HFFc6 (cell line): ENCODE measurements around the gene DYRK1B. TPM values are rescaled to one million over a fixed set of nuclear protein-coding genes. Genes with fewer than 3 reads are reported as not detected.

Experiments
- DNase-seq: peaks from one replicate; pipeline ENCODE4 v3.0.0-alpha.2; 2018
- H3K27ac Mint-ChIP-seq: 2 replicates; pipeline ENCODE4 v1.8.0; 2020; ENCODE audit warnings: mild to moderate bottlenecking, mixed read lengths
- H3K27me3 Mint-ChIP-seq: 2 replicates; pipeline ENCODE4 v1.8.0; 2021; ENCODE audit warnings: mild to moderate bottlenecking, moderate library complexity, mixed read lengths; ENCODE audit not compliant: insufficient read depth
- H3K36me3 Mint-ChIP-seq: 2 replicates; pipeline ENCODE4 v1.8.0; 2021; ENCODE audit warnings: low read depth, mixed read lengths
- H3K4me1 Mint-ChIP-seq: 2 replicates; pipeline ENCODE4 v1.8.0; 2020; ENCODE audit warnings: low read depth, mixed read lengths
- H3K4me3 Mint-ChIP-seq: 2 replicates; pipeline ENCODE4 v1.8.0; 2020; ENCODE audit warnings: mild to moderate bottlenecking, moderate library complexity, mixed read lengths
- H3K9me3 Mint-ChIP-seq: 2 replicates; pipeline ENCODE4 v1.8.0; 2020; ENCODE audit warnings: mild to moderate bottlenecking, mixed read lengths
- total RNA-seq, 6 experiments: library from RNA; stranded (reverse); fragmentation: NEBNext Ultra II Directional; extraction: Animal tissue kit (Norgen Biotek cat#: 25700); gene quantifications; 2 replicates in 1 of 6; 3 replicates in 5 of 6; pipeline ENCODE4 v1.2.3, GENCODE V29; 2021
- TF ChIP-seq, protein P1 (sequence below): fragments of 200-600 bp; sonication (generic); IDR thresholded peaks from 2 replicates; pipeline ENCODE4 v1.5.0; 2021; ENCODE audit warnings: antibody characterized with exemption, mild to moderate bottlenecking

The DYRK1B gene
- total RNA-seq, 6 experiments from 2014 or later = 8.9 to 20.2 (median 12.7) TPM

- H3K27ac Mint-ChIP-seq = peak overlapping the region; percentile 90
- H3K9me3 Mint-ChIP-seq = no peaks in the 10 kb centered on the region
- H3K4me1 Mint-ChIP-seq = peaks cover 48% of the 10 kb centered on the region
- TF ChIP-seq, protein P1, sequence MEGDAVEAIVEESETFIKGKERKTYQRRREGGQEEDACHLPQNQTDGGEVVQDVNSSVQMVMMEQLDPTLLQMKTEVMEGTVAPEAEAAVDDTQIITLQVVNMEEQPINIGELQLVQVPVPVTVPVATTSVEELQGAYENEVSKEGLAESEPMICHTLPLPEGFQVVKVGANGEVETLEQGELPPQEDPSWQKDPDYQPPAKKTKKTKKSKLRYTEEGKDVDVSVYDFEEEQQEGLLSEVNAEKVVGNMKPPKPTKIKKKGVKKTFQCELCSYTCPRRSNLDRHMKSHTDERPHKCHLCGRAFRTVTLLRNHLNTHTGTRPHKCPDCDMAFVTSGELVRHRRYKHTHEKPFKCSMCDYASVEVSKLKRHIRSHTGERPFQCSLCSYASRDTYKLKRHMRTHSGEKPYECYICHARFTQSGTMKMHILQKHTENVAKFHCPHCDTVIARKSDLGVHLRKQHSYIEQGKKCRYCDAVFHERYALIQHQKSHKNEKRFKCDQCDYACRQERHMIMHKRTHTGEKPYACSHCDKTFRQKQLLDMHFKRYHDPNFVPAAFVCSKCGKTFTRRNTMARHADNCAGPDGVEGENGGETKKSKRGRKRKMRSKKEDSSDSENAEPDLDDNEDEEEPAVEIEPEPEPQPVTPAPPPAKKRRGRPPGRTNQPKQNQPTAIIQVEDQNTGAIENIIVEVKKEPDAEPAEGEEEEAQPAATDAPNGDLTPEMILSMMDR = no peak
- DNase-seq = no peak
- H3K27me3 Mint-ChIP-seq = peaks cover 2% of the 10 kb centered on the region
- no peaks in the 10 kb centered on the region for H3K36me3 Mint-ChIP-seq
- H3K4me3 Mint-ChIP-seq = peak overlapping the region; percentile 93
These were observed 12.9 kb upstream of the DYRK1B start for GRCh38 chr19:39846678-39847486.

DNA sequence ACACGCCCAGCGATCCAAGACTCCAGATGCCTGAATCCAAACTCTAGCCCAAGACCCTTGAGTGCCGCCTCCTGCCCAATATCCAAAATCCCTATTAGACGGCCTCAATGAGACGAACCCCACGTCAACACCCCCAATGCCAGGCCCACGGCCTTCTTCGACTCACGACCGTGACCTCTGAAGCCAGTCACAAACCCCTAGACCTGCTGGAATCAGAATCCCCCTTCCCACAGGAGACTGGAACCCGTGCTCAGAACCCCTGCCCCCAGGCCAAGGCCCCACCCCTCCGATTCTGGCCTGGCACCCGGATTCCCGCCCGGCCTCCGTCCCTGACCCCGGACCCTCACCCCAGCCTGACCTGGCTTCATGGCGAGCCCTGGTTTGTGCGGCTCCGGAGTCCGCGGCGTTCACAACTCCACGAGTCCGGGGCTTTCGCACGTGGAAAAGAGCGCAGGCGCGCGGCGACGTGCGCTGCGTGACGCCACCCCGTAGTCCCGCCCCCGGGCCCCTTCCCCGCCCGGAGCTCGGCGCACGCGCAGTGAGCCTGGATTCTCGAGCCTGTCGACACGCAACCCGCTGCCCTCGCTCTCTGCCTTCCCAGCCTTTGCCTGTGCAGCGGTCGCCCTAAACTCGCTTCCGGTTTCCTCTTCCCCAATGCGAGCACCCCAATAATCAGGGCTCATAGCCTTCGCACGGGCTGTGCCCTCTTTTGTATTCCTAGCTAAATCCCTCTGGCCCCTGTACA lies 12.1 kb upstream of the DYRK1B start, which contains the start of gene FBL:
TSS of gene FBL (minus strand) at position 447 of the 745 bp plus-strand sequence. CDS start at position 368, 79 bp downstream.
- Mint-ChIP-seq H3K4me1 (peaks cover 56% of the 10 kb centered on the region), H3K27ac (peak within 1 kb of the TSS; percentile 90), H3K4me3 (peak within 1 kb of the TSS; percentile 93), H3K27me3 (peaks cover 2% of the 10 kb centered on the region), H3K9me3 (no peaks in the 10 kb centered on the region), H3K36me3 (no peaks in the 10 kb centered on the region)
- TF ChIP-seq, protein P1 = no peak
- DNase-seq = peak; percentile 86

- H3K4me1 Mint-ChIP-seq = peaks cover 56% of the 10 kb centered on the region
- H3K27me3 Mint-ChIP-seq = peaks cover 2% of the 10 kb centered on the region
- H3K4me3 Mint-ChIP-seq = peak overlapping the region; percentile 93
- TF ChIP-seq, protein P1 = 0 out of 2 replicates have a peak, but pooled peaks have one; percentile 23
- H3K36me3 Mint-ChIP-seq = no peaks in the 10 kb centered on the region
- no peak for DNase-seq
- H3K9me3 Mint-ChIP-seq = no peaks in the 10 kb centered on the region
- H3K27ac Mint-ChIP-seq = peak overlapping the region; percentile 90
These were observed 11.6 kb upstream of the DYRK1B start for GRCh38 chr19:39845584-39845932.

DNA sequence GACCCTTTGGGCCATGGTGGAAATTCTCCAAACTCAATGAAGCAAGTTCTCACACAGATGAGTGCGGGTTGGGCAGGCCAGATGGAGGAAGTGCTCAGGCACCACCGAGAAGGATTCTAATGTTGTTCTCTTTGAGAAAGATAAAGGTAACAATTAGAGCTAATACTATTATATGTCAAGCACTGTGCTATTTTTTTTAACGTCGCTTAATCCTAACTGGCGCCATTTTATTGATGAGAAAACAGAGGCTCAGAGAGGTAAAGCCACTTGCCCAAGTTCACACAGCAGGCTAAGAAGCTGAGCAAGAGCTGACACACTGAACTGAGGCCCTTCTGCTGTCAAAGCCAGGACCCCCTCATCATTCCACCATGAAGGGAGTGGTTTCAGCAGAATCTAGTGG lies 11.2 kb upstream of the DYRK1B start:
- peaks cover 2% of the 10 kb centered on the region for H3K27me3 Mint-ChIP-seq
- no peaks in the 10 kb centered on the region for H3K36me3 Mint-ChIP-seq
- peak overlapping the region; percentile 90 for H3K27ac Mint-ChIP-seq
- TF ChIP-seq, protein P1 = no peak
- no peaks in the 10 kb centered on the region for H3K9me3 Mint-ChIP-seq
- peaks cover 56% of the 10 kb centered on the region for H3K4me1 Mint-ChIP-seq
- DNase-seq = no peak
- H3K4me3 Mint-ChIP-seq = peak overlapping the region; percentile 93

- DNase-seq = peak; percentile 53
- TF ChIP-seq, protein P1 = peak; percentile 82
- Mint-ChIP-seq H3K4me1 (peaks cover 56% of the 10 kb centered on the region), H3K27ac (peak overlapping the region; percentile 90), H3K27me3 (peaks cover 2% of the 10 kb centered on the region), H3K4me3 (peak overlapping the region; percentile 93), H3K36me3 (no peaks in the 10 kb centered on the region), H3K9me3 (no peaks in the 10 kb centered on the region)
These were observed 10.2 kb upstream of the DYRK1B start for GRCh38 chr19:39843919-39844793.
